Neuronal stem cell (in vitro differentiated cells): Measurements from ENCODE around the gene SLC49A3.

Experiments
- DNase-seq: peaks from one replicate; pipeline ENCODE4 v3.0.0-alpha.2; 2013; ENCODE audit warnings: low spot score
- H2AFZ ChIP-seq: one replicate; pipeline ENCODE4 v1.6.1; 2013; ENCODE audit warnings: mild to moderate bottlenecking, low read length, inconsistent platforms
- H2AK5ac ChIP-seq: 2 replicates; pipeline ENCODE4 v1.6.1; 2013; ENCODE audit warnings: low read depth, mild to moderate bottlenecking, inconsistent platforms, low read length, moderate library complexity, mixed read lengths
- H2BK120ac ChIP-seq: 2 replicates; pipeline ENCODE4 v1.6.1; 2013; ENCODE audit warnings: low read depth, mild to moderate bottlenecking, inconsistent platforms, low read length, moderate library complexity, mixed read lengths
- H2BK12ac ChIP-seq: one replicate; pipeline ENCODE4 v1.6.1; 2013; ENCODE audit warnings: low read length, inconsistent platforms
- H2BK15ac ChIP-seq: 2 replicates; pipeline ENCODE4 v1.6.1; 2013; ENCODE audit warnings: mild to moderate bottlenecking, low read length, inconsistent platforms, mixed read lengths
- H2BK5ac ChIP-seq: one replicate; pipeline ENCODE4 v1.6.1; 2013; ENCODE audit warnings: inconsistent platforms, mild to moderate bottlenecking, low read length, moderate library complexity
- H3K14ac ChIP-seq: one replicate; pipeline ENCODE4 v1.6.1; 2013; ENCODE audit warnings: low read length, inconsistent platforms
- H3K18ac ChIP-seq: 2 replicates; pipeline ENCODE4 v1.6.1; 2013; ENCODE audit warnings: low read length, inconsistent platforms
- H3K23ac ChIP-seq: 2 replicates; pipeline ENCODE4 v1.6.1; 2013; ENCODE audit warnings: low read depth, mild to moderate bottlenecking, mixed read lengths, low read length, inconsistent platforms; ENCODE audit not compliant: poor library complexity
- H3K27ac ChIP-seq: replicated peaks from 3 replicates; pipeline ENCODE4 v1.5.1; 2013; ENCODE audit warnings: low read length, inconsistent platforms
- H3K27me3 ChIP-seq, 3 experiments: 2 replicates each; pipeline ENCODE4 v1.6.1; 2013; ENCODE audit warnings: low read length in 3 of 3, mild to moderate bottlenecking in 2 of 3, inconsistent platforms in 1 of 3, low read depth in 1 of 3, mixed read lengths in 1 of 3, moderate library complexity in 1 of 3; ENCODE audit not compliant: control insufficient read depth in 3 of 3, insufficient read depth in 3 of 3
- H3K36me3 ChIP-seq, 2 donors: replicated peaks in 1 of 2; 2 replicates each; pipeline ENCODE4 v1.6.1; 2013; ENCODE audit warnings: low read length in 2 of 2; ENCODE audit not compliant: control insufficient read depth in 2 of 2, insufficient read depth in 2 of 2
- H3K4ac ChIP-seq: 2 replicates; pipeline ENCODE4 v1.6.1; 2013; ENCODE audit warnings: inconsistent platforms, mild to moderate bottlenecking, low read length, moderate library complexity
- H3K4me1 ChIP-seq, 2 donors: 1 replicate in 1 of 2; 2 replicates in 1 of 2; pipeline ENCODE4 v1.6.1; 2013; ENCODE audit warnings: low read length in 2 of 2, low read depth in 1 of 2; ENCODE audit not compliant: control insufficient read depth in 2 of 2, insufficient read depth in 1 of 2
- H3K4me2 ChIP-seq: one replicate; pipeline ENCODE4 v1.6.1; 2013; ENCODE audit warnings: mild to moderate bottlenecking, low read length, inconsistent platforms; ENCODE audit not compliant: insufficient read depth, poor library complexity, severe bottlenecking
- H3K4me3 ChIP-seq, 2 donors: 2 replicates each; pipeline ENCODE4 v1.5.1; 2013; ENCODE audit warnings: low read length in 2 of 2, mild to moderate bottlenecking in 2 of 2, inconsistent platforms in 1 of 2, moderate library complexity in 1 of 2
- H3K79me1 ChIP-seq: one replicate; pipeline ENCODE4 v1.6.1; 2013; ENCODE audit warnings: low read depth, mild to moderate bottlenecking, inconsistent platforms, low read length, moderate library complexity
- H3K9ac ChIP-seq: one replicate; pipeline ENCODE4 v1.6.1; 2013; ENCODE audit warnings: mild to moderate bottlenecking, low read depth, low read length, inconsistent platforms; ENCODE audit not compliant: poor library complexity
- H3K9me3 ChIP-seq, 2 donors: replicated peaks in 1 of 2; 2 replicates each; pipeline versions ENCODE3 to v1.6.1; 2013; ENCODE audit warnings: low read length in 2 of 2, mild to moderate bottlenecking in 2 of 2, inconsistent platforms in 1 of 2, low read depth in 1 of 2, mixed read lengths in 1 of 2, moderate library complexity in 1 of 2; ENCODE audit not compliant: control insufficient read depth in 2 of 2, insufficient read depth in 1 of 2
- H4K8ac ChIP-seq: one replicate; pipeline ENCODE4 v1.6.1; 2013; ENCODE audit warnings: low read depth, mild to moderate bottlenecking, inconsistent platforms, low read length, moderate library complexity
- H4K91ac ChIP-seq: one replicate; pipeline ENCODE4 v1.6.1; 2013; ENCODE audit warnings: low read length, low read depth, mild to moderate bottlenecking, inconsistent platforms; ENCODE audit not compliant: poor library complexity
- WGBS, 2 donors: extraction: QIAGEN DNeasy Blood & Tissue Kit; methylation state at CpG; one replicate each; pipeline ENCODE4 v1.1.7; 2013; ENCODE audit warnings: missing lambda C conversion rate in 2 of 2, mixed read lengths in 1 of 2; ENCODE audit not compliant: insufficient read length in 2 of 2, insufficient replicate concordance in 1 of 2; ENCODE audit errors: extremely low coverage in 2 of 2; 5-methylcytosine and 5-hydroxymethylcytosine counted together

Gene SLC49A3

GRCh38 chr4:725391-726234 lies 36.7 kb upstream of the SLC49A3 start:
- Histone ChIP-seq H3K9ac (peak overlapping the region; percentile 70), H2AFZ (no peak overlapping the region), H3K36me3 (peaks cover 14 to 66% of the 10 kb centered on the region in 2 donors), H3K27ac (no peak overlapping the region), H3K4me1 (peaks cover 0 to 1% of the 10 kb centered on the region in 2 donors), H3K27me3 (no peaks in the 10 kb centered on the region), H2BK120ac (no peak overlapping the region), H3K4me3 (no peak overlapping the region), H3K9me3 (peaks cover 5% of the 10 kb centered on the region in 2 donors), H2AK5ac (peak overlapping the region; percentile 46), H3K23ac (no peak overlapping the region), H2BK5ac (no peak overlapping the region), H3K79me1 (peaks cover 44% of the 10 kb centered on the region), H2BK12ac (no peak overlapping the region), H4K91ac (no peak overlapping the region), H3K18ac (no peak overlapping the region), H3K4me2 (no peak overlapping the region), H3K14ac (no peak overlapping the region), H2BK15ac (no peak overlapping the region), H4K8ac (no peak overlapping the region), H3K4ac (no peak overlapping the region)
- WGBS, 2 donors = no CpG with 5 or more reads among the region's 41 CpGs
- no peak for DNase-seq

- no peak overlapping the region for H2BK120ac ChIP-seq
- no peak overlapping the region for H3K27ac ChIP-seq
- peak overlapping the region; percentile 63 for H3K14ac ChIP-seq
- no peak overlapping the region for H4K8ac ChIP-seq
- H3K4me3 ChIP-seq = no peak overlapping the region
- peak overlapping the region; percentile 53 for H3K4ac ChIP-seq
- no peak overlapping the region for H2BK15ac ChIP-seq
- H3K23ac ChIP-seq = peak overlapping the region; percentile 73
- H3K36me3 ChIP-seq = peaks cover 13 to 64% of the 10 kb centered on the region in 2 donors
- H2AK5ac ChIP-seq = peak overlapping the region; percentile 21
- H3K79me1 ChIP-seq = peaks cover 48% of the 10 kb centered on the region
- H4K91ac ChIP-seq = no peak overlapping the region
- H3K4me1 ChIP-seq = peaks cover 0 to 1% of the 10 kb centered on the region in 2 donors
- peak overlapping the region; percentile 57 for H3K18ac ChIP-seq
- no peak for DNase-seq
- H2BK5ac ChIP-seq = no peak overlapping the region
- no CpG with 5 or more reads among the region's 28 CpGs for WGBS, 2 donors
- H3K9ac ChIP-seq = peak overlapping the region; percentile 70
- H3K9me3 ChIP-seq = peaks cover 5 to 6% of the 10 kb centered on the region in 2 donors
- H2BK12ac ChIP-seq = no peak overlapping the region
- H3K27me3 ChIP-seq = no peaks in the 10 kb centered on the region
- H2AFZ ChIP-seq = no peak overlapping the region
- H3K4me2 ChIP-seq = no peak overlapping the region
Measured at GRCh38 chr4:723751-724530, 35.0 kb upstream of the SLC49A3 start.

- Histone ChIP-seq H2BK12ac (peak overlapping the region; percentile 22), H2BK120ac (no peak overlapping the region), H3K4me3 (no peak overlapping the region), H2AK5ac (no peak overlapping the region), H2BK15ac (no peak overlapping the region), H3K18ac (no peak overlapping the region), H3K27me3 (no peaks in the 10 kb centered on the region), H3K4me1 (peaks cover 0 to 1% of the 10 kb centered on the region in 2 donors), H3K23ac (peak overlapping the region; percentile 43), H3K9ac (peak overlapping the region; percentile 21), H2BK5ac (no peak overlapping the region), H3K79me1 (peaks cover 56% of the 10 kb centered on the region), H2AFZ (no peak overlapping the region), H3K14ac (peak overlapping the region; percentile 56), H3K4ac (no peak overlapping the region), H3K36me3 (peaks cover 13 to 58% of the 10 kb centered on the region in 2 donors), H3K4me2 (no peak overlapping the region), H4K91ac (no peak overlapping the region), H3K9me3 (peaks cover 5 to 6% of the 10 kb centered on the region in 2 donors), H3K27ac (no peak overlapping the region), H4K8ac (no peak overlapping the region)
- DNase-seq = no peak
- WGBS, 2 donors = no CpG with 5 or more reads among the region's 61 CpGs
Measured at GRCh38 chr4:722851-723360, 34.0 kb upstream of the SLC49A3 start.
